A549 (cell line): ENCODE measurements around the gene GRID1. TPM values are rescaled to one million over a fixed set of nuclear protein-coding genes. Genes with fewer than 3 reads are reported as not detected.
A peak's percentile ranks its signal among the peaks of the same experiment; 100 is the strongest.

Source experiments
- ATAC-seq, 2 experiments: fragments of 200-7000 bp in 1 of 2; fragments of >200 bp in 1 of 2; cut with Nextera tagmentation in 1 of 2; cut with Tn5 transposase in 1 of 2; 3 replicates each; pipeline versions ENCODE4 v1.8.0 to v1.9.1; 2018 to 2020; ENCODE audit warnings: mild to moderate bottlenecking in 1 of 2, moderate library complexity in 1 of 2
- CTCF ChIA-PET: fragments of 300-600 bp; sonication (Branson Sonifier 250); formaldehyde crosslinking; extraction: SDS; loops from one replicate; lab custom pipeline; 2021; ENCODE audit warnings: antibody characterized with exemption, inconsistent platforms; lab: Yijun Ruan, JAX
- POLR2A ChIA-PET: fragments of 350-600 bp; formaldehyde crosslinking; extraction: SDS; loops from one replicate; lab custom pipeline; 2021; ENCODE audit warnings: antibody characterized with exemption, inconsistent platforms; lab: Yijun Ruan, JAX
- DNase-seq, 2 experiments: peaks; one replicate each; pipeline versions ENCODE4 v3.0.0 to v3.0.0-alpha.2; 2011 to 2016; ENCODE audit warnings: low read depth in 1 of 2, low spot score in 1 of 2
- FAIRE-seq: peaks from 2 replicates; lab custom pipeline; 2011; peaks lifted over from hg19 to GRCh38; lab: Jason Lieb, UNC
- H3K27ac ChIP-seq, 2 experiments: fragments of >200 bp; sonication (Bioruptor Twin); formaldehyde crosslinking; 3 replicates each; pipeline ENCODE4 v1.5.1; 2016 to 2017
- H3K4me1 ChIP-seq: fragments of >200 bp; sonication (Bioruptor Twin); formaldehyde crosslinking; 3 replicates; pipeline ENCODE4 v1.6.1; 2016
- H3K4me2 ChIP-seq: fragments of >200 bp; sonication (Bioruptor Twin); formaldehyde crosslinking; 3 replicates; pipeline ENCODE4 v1.6.1; 2016
- H3K4me3 ChIP-seq: fragments of >200 bp; sonication (Bioruptor Twin); formaldehyde crosslinking; 3 replicates; pipeline ENCODE4 v1.5.1; 2016
- H3K9me3 ChIP-seq: fragments of >200 bp; sonication (Bioruptor Twin); formaldehyde crosslinking; 3 replicates; pipeline ENCODE4 v1.6.1; 2016
- CEBPB ChIP-seq, 2 experiments: fragments of >200 bp in 1 of 2; sonication (Bioruptor Twin) in 1 of 2; formaldehyde crosslinking in 1 of 2; IDR thresholded peaks; 2 replicates each; pipeline ENCODE4 v1.6.1; 2012 to 2016
- CHD4 ChIP-seq: fragments of 200-600 bp; sonication (generic); IDR thresholded peaks from 2 replicates; pipeline ENCODE4 v1.6.1; 2016; ENCODE audit warnings: antibody characterized with exemption, mild to moderate bottlenecking, borderline replicate concordance
- EHF ChIP-seq: fragments of 250-450 bp; sonication (Bioruptor Pico); IDR thresholded peaks from 2 replicates; pipeline ENCODE4 v1.5.0; 2020; ENCODE audit warnings: mild to moderate bottlenecking
- EP300 ChIP-seq, 2 experiments: fragments of >200 bp; sonication (Bioruptor Twin); formaldehyde crosslinking; IDR thresholded peaks; 2 replicates in 1 of 2; 3 replicates in 1 of 2; pipeline ENCODE4 v1.6.1; 2016 to 2017
- FOXS1 ChIP-seq: fragments of 250-450 bp; sonication (Bioruptor Pico); IDR thresholded peaks from 2 replicates; pipeline ENCODE4 v1.5.0; 2020; ENCODE audit warnings: mild to moderate bottlenecking, moderate library complexity
- HEYL ChIP-seq: fragments of 250-450 bp; sonication (Bioruptor Pico); IDR thresholded peaks from 2 replicates; pipeline ENCODE4 v1.8.0; 2021; ENCODE audit warnings: mild to moderate bottlenecking, moderate library complexity
- HOXB5 ChIP-seq: fragments of 250-450 bp; sonication (Bioruptor Pico); IDR thresholded peaks from 2 replicates; pipeline ENCODE4 v1.5.0; 2020; ENCODE audit warnings: mild to moderate bottlenecking, moderate library complexity
- KDM1A ChIP-seq: fragments of 200-600 bp; sonication (generic); IDR thresholded peaks from 2 replicates; pipeline ENCODE4 v1.6.1; 2016; ENCODE audit warnings: low read depth, mild to moderate bottlenecking
- MAFK ChIP-seq: fragments of 450-650 bp; IDR thresholded peaks from 2 replicates; pipeline ENCODE4 v1.6.1; 2014; ENCODE audit not compliant: partially characterized antibody
- MAZ ChIP-seq: fragments of 150-350 bp; IDR thresholded peaks from 2 replicates; pipeline ENCODE4 v1.6.1; 2014; ENCODE audit warnings: antibody characterized with exemption, low read depth, low read length, borderline replicate concordance
- NFE2L2 ChIP-seq: fragments of 150-350 bp; conservative IDR thresholded peaks from 2 replicates; pipeline ENCODE4 v1.6.1; 2014; ENCODE audit warnings: low read length
- POLR2A ChIP-seq: IDR thresholded peaks from 2 replicates; pipeline ENCODE4 v1.6.1; 2012; ENCODE audit warnings: mild to moderate bottlenecking, low read length
- POLR2AphosphoS2 ChIP-seq: conservative IDR thresholded peaks from 2 replicates; pipeline ENCODE4 v1.6.1; 2012; ENCODE audit warnings: low read length, improper control_type of control experiment, inconsistent platforms
- RAD21 ChIP-seq, 2 experiments: fragments of >200 bp in 1 of 2; sonication (Bioruptor Twin) in 1 of 2; formaldehyde crosslinking in 1 of 2; IDR thresholded peaks in 1 of 2; conservative IDR thresholded peaks in 1 of 2; 2 replicates in 1 of 2; 3 replicates in 1 of 2; pipeline ENCODE4 v1.6.1; 2012 to 2018; ENCODE audit warnings: inconsistent platforms in 1 of 2
- SMC3 ChIP-seq: fragments of >200 bp; sonication (Bioruptor Twin); formaldehyde crosslinking; IDR thresholded peaks from 3 replicates; pipeline ENCODE4 v1.6.1; 2018; ENCODE audit warnings: inconsistent platforms
- TP53 ChIP-seq: fragments of 250-450 bp; sonication (Bioruptor Pico); IDR thresholded peaks from 2 replicates; pipeline ENCODE4 v1.5.0; 2021; ENCODE audit warnings: mild to moderate bottlenecking, moderate library complexity
- ZFP36 ChIP-seq: fragments of 450-650 bp; IDR thresholded peaks from 2 replicates; pipeline ENCODE4 v1.6.1; 2014; ENCODE audit warnings: borderline replicate concordance; ENCODE audit not compliant: partially characterized antibody
- ZNF302 ChIP-seq: fragments of 250-450 bp; sonication (Bioruptor Pico); IDR thresholded peaks from 2 replicates; pipeline ENCODE4 v1.9.0; 2021; ENCODE audit warnings: inconsistent platforms, mild to moderate bottlenecking, moderate library complexity
- ZSCAN20 ChIP-seq: fragments of 250-450 bp; sonication (Bioruptor Pico); IDR thresholded peaks from 2 replicates; pipeline ENCODE4 v1.8.0; 2022; ENCODE audit warnings: mild to moderate bottlenecking, moderate library complexity
- WGBS: methylation state at CpG from one replicate; pipeline ENCODE4 v1.1.6; 2017; ENCODE audit errors: missing lambda C conversion rate; 5-methylcytosine and 5-hydroxymethylcytosine counted together
- polyA plus RNA-seq, 4 experiments: library from polyadenylated mRNA; depleted of rRNA in 3 of 4; stranded (reverse); fragments of >200 nt; fragmentation: RNase III in 1 of 4; extraction: RNeasy Plus Mini Kit Qiagen cat#74134 plus additional on column Dnase treatment in 1 of 4; gene quantifications; 2 replicates in 3 of 4; 3 replicates in 1 of 4; pipeline ENCODE4 v1.2.3, GENCODE V29; 2011 to 2017
- TF ChIP-seq, protein P1 (sequence below): fragments of 250-450 bp; sonication (Bioruptor Pico); IDR thresholded peaks from 2 replicates; pipeline ENCODE4 v1.5.0; 2021; ENCODE audit warnings: mild to moderate bottlenecking, moderate library complexity, borderline replicate concordance
- TF ChIP-seq, protein P2 (sequence below): fragments of 250-450 bp; sonication (Bioruptor Pico); IDR thresholded peaks from 2 replicates; pipeline ENCODE4 v1.5.0; 2020; ENCODE audit warnings: low read depth, mild to moderate bottlenecking, moderate library complexity

GRID1 gene
- polyA plus RNA-seq, 2 of the 4 experiments (the other 2 are of a cell fraction): 0.14 to 0.30 TPM

DNA sequence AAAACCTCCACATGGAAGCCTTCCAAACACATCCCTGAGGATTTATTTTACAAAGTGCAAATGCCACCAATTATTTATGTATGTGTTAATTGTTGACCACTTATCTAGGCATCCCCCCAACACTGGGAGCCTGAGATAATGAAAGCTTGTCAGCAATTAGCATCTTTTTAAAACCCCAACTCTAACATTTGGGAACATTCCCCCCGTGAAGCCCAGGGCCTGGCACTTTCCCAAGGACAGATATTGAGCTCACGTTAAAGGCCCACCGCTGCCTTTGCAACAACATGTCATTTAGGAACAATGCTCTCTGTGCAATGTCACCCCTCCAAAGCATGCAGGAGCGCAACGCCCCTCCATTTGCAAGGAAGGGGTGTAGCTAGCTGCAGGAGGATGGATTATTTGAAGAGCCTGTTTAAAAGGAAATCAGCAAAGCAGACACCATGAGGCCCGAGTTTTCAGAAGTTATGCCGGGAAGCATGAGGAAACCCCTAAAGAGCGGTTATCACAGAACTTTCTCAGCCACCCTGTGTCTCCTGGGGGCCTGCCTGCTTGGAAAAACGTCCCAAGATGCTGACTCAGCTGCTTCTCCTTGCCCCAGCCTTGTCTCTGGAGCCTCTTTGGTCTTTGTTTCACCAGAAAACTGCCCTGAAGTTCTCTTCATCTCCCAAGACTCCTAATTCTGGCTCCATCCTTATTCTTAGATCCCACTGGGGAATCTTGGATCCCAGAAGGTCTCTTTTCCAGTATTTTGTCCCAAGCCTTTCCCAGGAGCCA lies 444.1 kb downstream of the GRID1 start:
- no peak overlapping the region for H3K27ac ChIP-seq
- FAIRE-seq: no peak
- CTCF ChIA-PET: interaction anchor here (1.5 kb wide), 1 partner anchor 10 kb away, joined by 3 read pairs; no protein-coding TSS in a partner anchor
- no peaks in the 10 kb centered on the region for H3K4me1 ChIP-seq
- H3K4me3 ChIP-seq: no peak overlapping the region
- WGBS: 40% methylated on average over 9 of the region's 9 CpGs
- no peak for DNase-seq
- POLR2A ChIA-PET: no interaction called here
- TF ChIP-seq ZNF302 (no peak), CHD4 (no peak), MAFK (peak; percentile 76), HEYL (no peak)
- no peaks in the 10 kb centered on the region for H3K9me3 ChIP-seq
- no peak overlapping the region for H3K4me2 ChIP-seq
- ATAC-seq: no peak

DNA sequence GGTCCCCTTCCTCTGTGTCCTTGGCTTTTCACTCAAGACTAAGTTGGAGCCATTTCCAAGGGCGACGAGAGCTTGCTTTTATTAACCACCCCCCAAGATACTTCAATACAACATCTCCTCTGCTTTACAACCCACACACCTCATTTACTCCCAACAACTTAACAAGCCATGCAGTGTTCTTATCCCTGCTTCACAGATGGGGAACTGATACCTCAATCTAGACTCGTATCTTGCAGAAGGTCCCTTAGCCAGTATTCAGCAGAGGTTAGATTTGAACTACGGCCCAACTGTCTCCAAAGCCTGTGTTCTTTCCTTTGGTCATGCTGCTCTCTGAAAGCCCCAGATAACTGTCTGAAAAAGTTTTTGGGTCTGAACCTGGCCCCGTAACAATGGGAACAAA lies 444.8 kb downstream of the GRID1 start:
- H3K4me1 ChIP-seq: no peaks in the 10 kb centered on the region
- 82% methylated on average over 5 of the region's 5 CpGs for WGBS
- no peaks in the 10 kb centered on the region for H3K9me3 ChIP-seq
- CTCF ChIA-PET: interaction anchor here (1.5 kb wide), 1 partner anchor 10 kb away, joined by 3 read pairs; no protein-coding TSS in a partner anchor
- POLR2A ChIA-PET: no interaction called here
- TF ChIP-seq ZSCAN20 (CRISPR knock-in tag): no peak
- TF ChIP-seq RAD21 (conservative IDR thresholded peaks at IDR 0.05 in 1 of 2, IDR thresholded peaks at IDR 0.05 in 1 of 2): no peak
- no peak for TF ChIP-seq NFE2L2
- TF ChIP-seq FOXS1: no peak
- no peak for TF ChIP-seq ZFP36
- no peak for TF ChIP-seq KDM1A
- no peak for TF ChIP-seq MAZ
- no peak for TF ChIP-seq EP300 (IDR thresholded peaks at IDR 0.05)
- TF ChIP-seq SMC3: no peak
- no peak for TF ChIP-seq CEBPB (IDR thresholded peaks at IDR 0.05)
- TF ChIP-seq EHF: no peak
- TF ChIP-seq POLR2AphosphoS2: no peak
- TF ChIP-seq MAFK: no peak
- TF ChIP-seq, protein P1, sequence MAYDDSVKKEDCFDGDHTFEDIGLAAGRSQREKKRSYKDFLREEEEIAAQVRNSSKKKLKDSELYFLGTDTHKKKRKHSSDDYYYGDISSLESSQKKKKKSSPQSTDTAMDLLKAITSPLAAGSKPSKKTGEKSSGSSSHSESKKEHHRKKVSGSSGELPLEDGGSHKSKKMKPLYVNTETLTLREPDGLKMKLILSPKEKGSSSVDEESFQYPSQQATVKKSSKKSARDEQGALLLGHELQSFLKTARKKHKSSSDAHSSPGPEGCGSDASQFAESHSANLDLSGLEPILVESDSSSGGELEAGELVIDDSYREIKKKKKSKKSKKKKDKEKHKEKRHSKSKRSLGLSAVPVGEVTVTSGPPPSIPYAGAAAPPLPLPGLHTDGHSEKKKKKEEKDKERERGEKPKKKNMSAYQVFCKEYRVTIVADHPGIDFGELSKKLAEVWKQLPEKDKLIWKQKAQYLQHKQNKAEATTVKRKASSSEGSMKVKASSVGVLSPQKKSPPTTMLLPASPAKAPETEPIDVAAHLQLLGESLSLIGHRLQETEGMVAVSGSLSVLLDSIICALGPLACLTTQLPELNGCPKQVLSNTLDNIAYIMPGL: no peak
- no peak for TF ChIP-seq TP53
- TF ChIP-seq, protein P2, sequence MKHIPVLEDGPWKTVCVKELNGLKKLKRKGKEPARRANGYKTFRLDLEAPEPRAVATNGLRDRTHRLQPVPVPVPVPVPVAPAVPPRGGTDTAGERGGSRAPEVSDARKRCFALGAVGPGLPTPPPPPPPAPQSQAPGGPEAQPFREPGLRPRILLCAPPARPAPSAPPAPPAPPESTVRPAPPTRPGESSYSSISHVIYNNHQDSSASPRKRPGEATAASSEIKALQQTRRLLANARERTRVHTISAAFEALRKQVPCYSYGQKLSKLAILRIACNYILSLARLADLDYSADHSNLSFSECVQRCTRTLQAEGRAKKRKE: no peak
- TF ChIP-seq HOXB5 (CRISPR knock-in tag): no peak
- DNase-seq: no peak
- no peak overlapping the region for H3K4me3 ChIP-seq
- no peak for FAIRE-seq
- no peak overlapping the region for H3K4me2 ChIP-seq
- no peak overlapping the region for H3K27ac ChIP-seq
- ATAC-seq: no peak

DNA sequence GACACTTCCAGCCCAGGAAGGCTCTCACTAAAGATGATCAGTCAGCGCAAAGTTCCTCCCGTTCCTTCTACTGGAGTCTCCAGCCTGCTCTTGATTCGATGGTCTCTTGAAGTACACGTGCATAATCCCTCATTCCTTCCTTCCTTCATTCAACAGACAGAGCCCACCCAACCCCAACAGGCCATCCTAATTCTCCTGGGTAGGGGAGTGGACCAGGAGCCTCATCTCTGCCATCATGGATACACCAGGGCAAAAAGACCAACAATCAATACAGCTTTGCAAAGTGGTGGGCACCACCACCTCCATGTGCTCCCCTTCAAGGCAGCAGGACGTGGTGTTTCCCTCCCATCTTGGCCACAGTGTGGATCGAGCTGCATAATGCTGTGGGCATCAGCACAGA lies 446.3 kb downstream of the GRID1 start:
- POLR2A ChIA-PET: no interaction called here
- Histone ChIP-seq H3K9me3 (no peaks in the 10 kb centered on the region), H3K27ac (no peak overlapping the region), H3K4me3 (no peak overlapping the region), H3K4me1 (no peaks in the 10 kb centered on the region), H3K4me2 (no peak overlapping the region)
- WGBS: 49% methylated on average over 6 of the region's 6 CpGs
- FAIRE-seq (no peak), DNase-seq (no peak), ATAC-seq (no peak)
- TF ChIP-seq MAZ (no peak), POLR2A (no peak), EHF (no peak), CEBPB (IDR thresholded peaks at IDR 0.05) (no peak), POLR2AphosphoS2 (no peak), CHD4 (no peak), EP300 (IDR thresholded peaks at IDR 0.05) (no peak)
- CTCF ChIA-PET: no interaction called here
